HG03460 (cell line): ENCODE measurements around the gene FAM120B.

ENCODE experiments used
- ATAC-seq: cut with Tn5 transposase; IDR thresholded peaks from one replicate; pipeline ENCODE4 v1.9.1; 2021; ENCODE audit not compliant: unreplicated experiment

The FAM120B gene

GRCh38 chr6:170441316-170441715 lies 134.8 kb downstream of the FAM120B start:
- ATAC-seq = no peak

GRCh38 chr6:170442596-170442995 lies 136.0 kb downstream of the FAM120B start:
- ATAC-seq = no peak

DNA sequence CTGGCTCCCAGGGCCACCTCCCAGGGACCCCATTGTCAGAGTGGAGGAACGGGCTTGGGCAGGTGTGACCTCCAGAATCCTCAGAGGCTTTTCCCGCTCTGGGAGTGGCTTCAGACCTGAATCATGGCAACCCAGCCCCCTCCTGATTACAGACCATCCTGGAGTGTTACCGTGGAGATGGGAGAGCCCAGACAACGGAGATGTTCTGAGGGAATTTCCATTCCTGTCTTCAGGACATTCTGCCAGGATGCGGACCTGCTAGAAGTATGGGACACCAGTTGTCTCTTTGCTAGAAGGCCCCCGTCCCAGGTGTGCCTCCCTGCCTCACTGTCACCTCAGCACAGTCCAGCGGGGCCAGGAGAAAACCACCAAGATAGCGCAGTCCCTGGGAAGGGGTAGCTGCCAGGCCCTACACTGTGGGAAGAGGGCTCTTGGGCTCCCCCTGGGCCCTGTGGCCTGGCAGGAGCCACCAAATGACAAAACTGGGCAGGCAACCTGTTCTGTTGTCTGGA lies 136.6 kb downstream of the FAM120B start:
- ATAC-seq = no peak

GRCh38 chr6:170444056-170444591 lies 137.6 kb downstream of the FAM120B start:
- no peak for ATAC-seq

GRCh38 chr6:170444811-170445211 lies 138.3 kb downstream of the FAM120B start:
- no peak for ATAC-seq

DNA sequence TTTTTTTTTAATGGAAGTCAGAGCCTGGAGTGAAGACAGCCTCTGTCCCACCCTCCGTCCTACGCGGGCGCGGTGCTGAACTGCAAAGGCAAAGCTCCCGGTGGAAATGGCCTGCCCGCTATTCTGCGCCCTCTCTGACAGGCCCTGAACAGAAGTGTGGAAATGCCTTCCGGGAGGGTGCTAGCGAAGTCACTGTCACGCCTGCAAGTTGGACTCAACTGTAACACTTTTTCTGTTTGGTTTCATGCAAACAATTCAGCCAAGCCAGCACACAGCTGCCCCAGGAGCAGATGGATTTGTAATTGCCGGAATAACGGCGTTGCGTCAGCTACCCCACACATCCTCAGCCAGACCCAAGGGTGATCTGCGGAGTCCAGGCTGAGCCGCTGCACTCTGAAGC lies 138.9 kb downstream of the FAM120B start:
- no peak for ATAC-seq

DNA sequence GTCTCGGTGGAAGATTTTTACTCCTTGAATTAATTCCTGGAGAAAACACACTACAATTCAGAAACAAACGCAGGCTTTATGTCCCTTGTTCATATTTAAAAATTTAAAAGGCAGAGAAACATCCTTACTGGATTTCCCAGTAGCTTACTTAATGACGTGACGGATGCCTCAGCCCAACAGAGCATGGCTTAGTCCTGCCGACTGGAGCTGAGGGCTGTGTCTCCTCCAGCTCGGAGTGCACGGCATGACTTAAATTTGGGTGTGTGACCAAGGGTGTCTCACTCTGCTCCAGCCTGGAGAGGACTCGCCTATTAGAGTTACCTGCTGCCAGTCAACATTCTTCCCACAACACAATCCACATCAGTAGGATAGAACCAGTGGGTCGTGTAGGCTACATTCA lies 139.4 kb downstream of the FAM120B start:
- ATAC-seq = no peak

GRCh38 chr6:170446841-170447560 lies 140.4 kb downstream of the FAM120B start:
- no peak for ATAC-seq

DNA sequence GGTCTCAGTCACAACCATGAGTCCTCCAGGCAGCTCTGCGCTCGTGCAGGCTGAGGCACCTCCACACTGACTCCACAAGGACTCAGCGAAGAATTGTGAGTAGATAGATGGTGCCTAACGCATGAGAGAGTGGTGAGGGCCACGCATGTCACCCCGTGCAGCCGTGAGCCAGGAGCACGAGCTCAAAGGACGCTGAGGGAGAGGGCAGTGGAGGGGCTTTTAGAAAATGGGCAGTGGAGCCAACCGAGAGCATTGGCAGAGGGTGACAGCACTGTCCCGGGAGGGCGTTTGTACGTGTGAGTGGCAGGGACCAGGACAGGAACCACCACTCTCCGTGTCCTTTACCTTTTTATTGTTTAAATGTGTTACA lies 141.0 kb downstream of the FAM120B start:
- no peak for ATAC-seq

- no peak for ATAC-seq
Measured at GRCh38 chr6:170448317-170448716, 141.8 kb downstream of the FAM120B start.

- no peak for ATAC-seq
Measured at GRCh38 chr6:170448751-170449630, 142.4 kb downstream of the FAM120B start.

GRCh38 chr6:170449835-170450753 lies 143.5 kb downstream of the FAM120B start:
- no peak for ATAC-seq

GRCh38 chr6:170450916-170451761 lies 144.6 kb downstream of the FAM120B start:
- no peak for ATAC-seq

- ATAC-seq = no peak
Measured at GRCh38 chr6:170451762-170452651, 145.4 kb downstream of the FAM120B start.

- ATAC-seq = no peak
Measured at GRCh38 chr6:170452767-170453545, 146.4 kb downstream of the FAM120B start.

DNA sequence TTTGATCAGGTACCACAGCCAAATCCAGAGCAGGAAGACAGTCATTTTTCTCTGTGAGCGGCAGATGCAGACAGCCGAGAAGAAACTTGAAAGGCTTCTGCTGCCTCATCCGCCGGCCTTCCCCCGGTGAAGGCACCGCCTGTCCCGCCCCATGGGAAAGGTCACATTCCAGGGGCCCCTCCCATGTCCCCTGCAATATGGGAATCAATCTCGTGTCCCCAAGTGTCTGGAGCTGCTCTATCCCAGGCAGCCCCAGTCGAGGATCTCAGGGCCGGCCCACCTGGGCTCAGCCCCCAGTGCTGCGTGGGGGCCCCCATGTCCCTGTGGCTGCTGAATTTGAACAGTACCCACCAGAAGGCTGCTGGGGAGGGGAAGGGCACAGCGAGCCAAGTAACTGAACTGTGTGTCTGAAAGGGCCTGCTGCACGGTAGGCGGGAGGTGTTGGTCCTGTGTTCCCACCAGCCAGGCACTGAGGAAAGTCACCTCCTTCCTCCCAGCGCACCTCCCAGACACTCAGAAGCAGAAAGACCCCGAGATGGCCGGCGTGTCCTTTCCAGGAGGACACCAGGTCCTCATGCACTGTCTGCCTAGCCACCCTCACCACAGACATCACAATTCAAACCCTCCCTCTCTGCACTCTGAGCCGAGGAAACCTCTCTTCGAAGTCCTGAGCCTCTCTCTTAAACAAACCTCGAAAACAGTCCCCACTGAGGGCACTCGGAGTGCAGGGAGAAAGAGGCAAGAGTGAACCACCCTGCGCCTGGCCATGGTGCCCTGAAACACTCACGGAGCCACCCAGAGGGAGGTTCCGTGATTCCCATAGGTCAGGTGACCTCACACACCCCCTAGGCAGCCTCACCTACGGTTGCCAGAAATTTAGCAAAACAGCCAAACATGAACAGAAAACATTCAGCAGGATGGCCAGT lies 147.3 kb downstream of the FAM120B start:
- ATAC-seq = no peak
